SJSA1 (cell line): ENCODE data around the gene KRTAP5-3. TPM values are rescaled to one million over a fixed set of nuclear protein-coding genes. Genes with fewer than 3 reads are reported as not detected.
A peak's percentile ranks its signal among the peaks of the same experiment; 100 is the strongest.

Source experiments
- DNase-seq, 2 experiments: peaks; one replicate each; pipeline ENCODE4 v3.0.0-alpha.2; 2015 to 2020; ENCODE audit warnings: low spot score in 2 of 2, low read depth in 1 of 2
- H3K27ac ChIP-seq: fragments of 250-450 bp; sonication (Bioruptor Pico); 2 replicates; pipeline ENCODE4 v1.5.1; 2020; ENCODE audit warnings: mild to moderate bottlenecking, moderate library complexity
- H3K27me3 ChIP-seq: fragments of 250-450 bp; sonication (Bioruptor Pico); replicated peaks from 2 replicates; pipeline ENCODE4 v1.5.1; 2020; ENCODE audit warnings: mild to moderate bottlenecking, moderate library complexity
- H3K36me3 ChIP-seq: fragments of 250-450 bp; sonication (Bioruptor Pico); 2 replicates; pipeline ENCODE4 v1.5.1; 2020; ENCODE audit warnings: mild to moderate bottlenecking
- H3K4me1 ChIP-seq: fragments of 250-450 bp; sonication (Bioruptor Pico); replicated peaks from 2 replicates; pipeline ENCODE4 v1.6.1; 2021; ENCODE audit warnings: mild to moderate bottlenecking
- H3K4me3 ChIP-seq: fragments of 250-450 bp; sonication (Bioruptor Pico); 2 replicates; pipeline ENCODE4 v1.5.1; 2020; ENCODE audit warnings: mild to moderate bottlenecking
- H3K9me3 ChIP-seq: fragments of 250-450 bp; sonication (Bioruptor Pico); replicated peaks from 2 replicates; pipeline ENCODE4 v1.5.1; 2020; ENCODE audit warnings: mild to moderate bottlenecking
- total RNA-seq: library from RNA; depleted of rRNA; stranded (reverse); fragments of >200 nt; shearing (Covaris generic); gene quantifications from 2 replicates; pipeline ENCODE4 v1.2.3, GENCODE V29; 2014; rRNA removed

The KRTAP5-3 gene
- not detected in 2 replicates for total RNA-seq

DNA sequence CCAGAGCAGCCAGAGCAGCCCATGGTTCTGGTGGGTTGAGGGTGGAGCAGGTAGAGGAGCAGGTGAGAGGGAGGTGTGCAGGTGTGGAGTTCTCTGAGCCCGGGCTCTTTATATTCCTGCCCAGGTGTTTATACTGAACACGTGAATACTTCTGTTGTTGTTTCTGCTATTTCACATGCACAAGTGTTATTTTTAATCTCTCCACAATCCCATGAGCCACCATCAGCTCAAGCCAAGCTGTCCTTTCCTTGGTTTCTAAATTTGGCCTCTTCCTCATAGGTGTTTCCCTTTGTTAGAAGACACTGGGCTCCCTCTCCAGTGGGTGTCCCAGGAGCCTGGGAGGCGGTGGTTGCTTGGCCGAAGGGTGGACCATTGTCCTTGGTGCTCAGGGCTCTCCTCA lies at the start of gene KRTAP5-3:
KRTAP5-3 (minus strand) TSS at position 101 of the 400 bp plus-strand sequence; CDS start at position 23, 78 bp downstream.
- Histone ChIP-seq H3K36me3 (no peaks in the 10 kb centered on the region), H3K27ac (no peak within 1 kb of the TSS), H3K9me3 (no peaks in the 10 kb centered on the region), H3K27me3 (no peaks in the 10 kb centered on the region), H3K4me3 (no peak within 1 kb of the TSS), H3K4me1 (no peaks in the 10 kb centered on the region)
- no peak for DNase-seq

DNA sequence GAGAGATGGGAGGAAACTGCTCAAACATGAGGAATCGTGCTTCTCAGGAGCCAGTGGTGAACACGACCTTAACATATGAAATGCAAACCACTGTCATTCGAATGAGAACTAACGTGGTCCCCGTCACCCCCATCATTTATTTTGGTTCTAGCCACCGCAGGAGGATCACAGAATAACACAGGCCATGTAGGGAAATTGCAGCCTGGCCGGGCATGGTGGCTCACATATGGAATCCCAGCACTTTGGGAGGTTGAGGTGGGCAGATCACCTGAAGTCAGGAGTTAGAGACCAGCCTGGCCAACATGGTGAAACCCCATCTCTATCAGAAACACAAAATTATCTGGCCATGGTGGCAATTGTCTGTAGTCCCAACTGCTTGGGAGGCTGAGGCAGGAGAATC lies 48.4 kb upstream of the KRTAP5-3 start:
- Histone ChIP-seq H3K36me3 (no peaks in the 10 kb centered on the region), H3K9me3 (no peaks in the 10 kb centered on the region), H3K4me3 (no peak overlapping the region), H3K4me1 (no peaks in the 10 kb centered on the region), H3K27me3 (no peaks in the 10 kb centered on the region), H3K27ac (no peak overlapping the region)
- DNase-seq: no peak

- Histone ChIP-seq H3K4me1 (no peaks in the 10 kb centered on the region), H3K36me3 (no peaks in the 10 kb centered on the region), H3K4me3 (no peak overlapping the region), H3K9me3 (no peaks in the 10 kb centered on the region), H3K27ac (no peak overlapping the region), H3K27me3 (no peaks in the 10 kb centered on the region)
- no peak for DNase-seq
These were observed 47.8 kb upstream of the KRTAP5-3 start for GRCh38 chr11:1656061-1656441.

DNA sequence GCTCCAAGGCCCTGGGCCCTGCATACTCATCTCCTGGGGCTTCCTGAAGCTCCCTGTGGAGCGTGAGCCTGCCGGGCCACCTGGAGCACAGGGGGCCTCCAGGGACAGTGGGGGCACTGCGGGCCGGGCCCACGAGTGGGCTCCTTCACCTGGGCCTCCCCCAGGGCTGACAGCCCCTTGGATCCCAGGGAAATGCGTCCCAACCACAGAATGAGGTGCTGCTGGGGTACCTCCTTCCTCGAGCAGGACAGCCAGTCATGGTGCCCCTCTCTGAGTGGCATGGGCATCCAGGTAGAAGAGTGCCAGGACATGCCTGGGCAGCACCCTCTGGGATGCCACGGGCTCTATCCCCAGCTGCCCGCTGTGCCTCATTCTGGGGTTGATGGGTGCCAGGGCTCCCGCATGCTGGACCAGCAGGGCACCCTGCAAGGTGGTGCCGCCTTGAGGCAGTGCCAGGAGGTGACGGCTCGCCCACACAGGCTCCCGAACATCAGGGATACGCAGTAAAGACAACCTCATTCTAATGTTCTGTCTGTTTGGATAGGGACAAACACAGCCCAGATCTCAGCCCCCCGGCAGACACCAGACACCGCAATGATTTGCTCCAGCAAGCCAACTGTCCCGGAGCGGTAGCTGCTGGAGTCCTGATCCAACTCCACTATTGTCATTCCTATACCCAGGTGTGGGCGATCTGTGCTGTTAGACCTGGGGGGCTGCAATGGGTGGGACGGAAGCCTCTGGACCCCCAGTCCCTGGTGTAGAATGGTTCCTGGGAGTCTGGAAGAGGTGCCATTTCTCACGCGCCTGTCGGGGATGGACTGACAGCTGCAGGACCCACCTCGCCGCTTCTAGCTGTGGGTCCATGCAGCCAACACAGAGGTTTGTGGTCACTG lies 47.2 kb upstream of the KRTAP5-3 start:
- no peak for DNase-seq
- no peaks in the 10 kb centered on the region for H3K36me3 ChIP-seq
- no peaks in the 10 kb centered on the region for H3K9me3 ChIP-seq
- H3K4me1 ChIP-seq: no peaks in the 10 kb centered on the region
- H3K27ac ChIP-seq: no peak overlapping the region
- no peak overlapping the region for H3K4me3 ChIP-seq
- H3K27me3 ChIP-seq: no peaks in the 10 kb centered on the region

- H3K4me3 ChIP-seq: no peak overlapping the region
- no peak overlapping the region for H3K27ac ChIP-seq
- no peaks in the 10 kb centered on the region for H3K4me1 ChIP-seq
- DNase-seq: no peak
- H3K27me3 ChIP-seq: no peaks in the 10 kb centered on the region
- H3K9me3 ChIP-seq: no peaks in the 10 kb centered on the region
- H3K36me3 ChIP-seq: no peaks in the 10 kb centered on the region
These were observed 46.3 kb upstream of the KRTAP5-3 start for GRCh38 chr11:1654388-1655167.

GRCh38 chr11:1653541-1654387 lies 45.5 kb upstream of the KRTAP5-3 start:
- Histone ChIP-seq H3K36me3 (no peaks in the 10 kb centered on the region), H3K27ac (no peak overlapping the region), H3K9me3 (no peaks in the 10 kb centered on the region), H3K27me3 (no peaks in the 10 kb centered on the region), H3K4me1 (no peaks in the 10 kb centered on the region), H3K4me3 (no peak overlapping the region)
- no peak for DNase-seq

DNA sequence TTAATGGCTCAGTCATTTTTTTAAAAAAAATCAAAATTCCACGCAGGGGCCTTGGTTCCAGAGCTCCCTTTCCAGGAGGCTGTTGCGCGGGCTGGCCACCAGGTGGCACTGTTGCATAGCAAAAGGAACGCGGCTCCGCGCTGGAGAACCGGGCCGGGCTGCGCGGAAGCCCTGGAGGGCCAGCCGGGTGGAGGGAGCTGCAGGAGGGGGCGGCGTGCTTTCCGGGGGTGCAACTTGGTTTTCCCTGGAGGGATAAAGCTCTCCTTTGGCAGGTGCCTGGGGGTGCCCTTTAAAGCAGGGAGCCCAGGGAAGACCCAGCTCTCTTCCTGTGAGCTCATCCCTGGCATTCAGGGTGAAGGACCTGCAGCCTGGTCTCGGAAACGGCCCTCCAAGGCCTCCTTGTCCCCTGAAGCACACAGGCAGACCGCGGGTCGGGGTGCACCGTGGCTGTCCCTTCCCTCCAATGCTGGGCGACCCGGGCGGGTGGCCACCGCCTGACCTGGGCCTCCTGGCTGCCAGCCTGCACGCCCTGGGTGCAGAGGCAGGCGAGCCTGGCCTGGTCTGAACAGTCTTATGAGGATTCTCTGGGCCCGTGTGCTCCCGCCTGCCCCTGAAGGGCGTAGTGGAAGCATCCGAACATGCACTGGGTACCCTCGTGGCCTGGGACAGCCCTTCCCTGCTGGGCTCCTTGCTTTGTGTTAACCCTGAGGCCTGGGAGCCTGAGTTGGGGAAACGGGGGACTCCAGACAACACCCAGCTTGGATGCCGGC lies 44.7 kb upstream of the KRTAP5-3 start:
- Histone ChIP-seq H3K4me1 (no peaks in the 10 kb centered on the region), H3K27me3 (no peaks in the 10 kb centered on the region)

GRCh38 chr11:1652442-1652770 lies 44.1 kb upstream of the KRTAP5-3 start:
- no peak overlapping the region for H3K27ac ChIP-seq
- no peaks in the 10 kb centered on the region for H3K9me3 ChIP-seq
- no peak for DNase-seq
- no peaks in the 10 kb centered on the region for H3K36me3 ChIP-seq
- no peaks in the 10 kb centered on the region for H3K27me3 ChIP-seq
- no peak overlapping the region for H3K4me3 ChIP-seq
- H3K4me1 ChIP-seq: no peaks in the 10 kb centered on the region

More for the DNA sequence above, 44.7 kb upstream of the KRTAP5-3 start:
- Histone ChIP-seq H3K36me3 (no peaks in the 10 kb centered on the region), H3K4me3 (no peak overlapping the region), H3K9me3 (no peaks in the 10 kb centered on the region), H3K27ac (no peak overlapping the region)
- DNase-seq: peak; percentile 19 to 52

- Histone ChIP-seq H3K4me3 (no peak overlapping the region), H3K9me3 (no peaks in the 10 kb centered on the region), H3K27me3 (no peaks in the 10 kb centered on the region), H3K27ac (no peak overlapping the region), H3K4me1 (no peaks in the 10 kb centered on the region), H3K36me3 (no peaks in the 10 kb centered on the region)
- no peak for DNase-seq
These were observed 43.8 kb upstream of the KRTAP5-3 start for GRCh38 chr11:1652026-1652425.

- Histone ChIP-seq H3K4me1 (no peaks in the 10 kb centered on the region), H3K27ac (no peak overlapping the region), H3K36me3 (no peaks in the 10 kb centered on the region), H3K4me3 (no peak overlapping the region), H3K9me3 (no peaks in the 10 kb centered on the region), H3K27me3 (no peaks in the 10 kb centered on the region)
- DNase-seq: no peak
These were observed 43.2 kb upstream of the KRTAP5-3 start for GRCh38 chr11:1651411-1651980.

- no peaks in the 10 kb centered on the region for H3K4me1 ChIP-seq
- H3K36me3 ChIP-seq: no peaks in the 10 kb centered on the region
- no peak overlapping the region for H3K27ac ChIP-seq
- H3K27me3 ChIP-seq: no peaks in the 10 kb centered on the region
- no peaks in the 10 kb centered on the region for H3K9me3 ChIP-seq
- H3K4me3 ChIP-seq: no peak overlapping the region
- no peak for DNase-seq
These were observed 42.6 kb upstream of the KRTAP5-3 start for GRCh38 chr11:1650918-1651262.

GRCh38 chr11:1650034-1650917 lies 42.0 kb upstream of the KRTAP5-3 start:
- Histone ChIP-seq H3K27me3 (no peaks in the 10 kb centered on the region), H3K27ac (no peak overlapping the region), H3K36me3 (no peaks in the 10 kb centered on the region), H3K4me3 (no peak overlapping the region), H3K4me1 (no peaks in the 10 kb centered on the region), H3K9me3 (no peaks in the 10 kb centered on the region)
- no peak for DNase-seq
